Measurements from ENCODE around the gene TEKT3.

Gene TEKT3

DNA sequence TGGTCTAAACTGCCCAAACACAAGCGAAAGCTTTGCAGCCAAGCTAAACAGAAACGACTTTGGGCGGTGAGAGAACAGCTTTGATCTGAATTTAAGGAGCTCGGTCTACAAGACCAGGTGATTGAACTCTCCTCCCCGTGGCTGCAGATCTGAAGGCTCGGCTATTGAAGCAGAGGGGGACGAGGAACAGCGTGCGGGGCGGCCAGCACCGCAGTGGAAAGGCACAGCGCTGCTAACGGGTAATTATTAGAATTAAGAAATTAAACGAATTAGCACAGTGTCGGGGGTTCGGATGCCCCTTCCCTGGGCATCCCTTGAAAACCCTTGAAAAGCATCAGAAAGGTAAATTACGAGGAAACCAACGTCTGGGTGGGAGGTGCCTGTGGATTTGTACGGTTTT, 431 bp downstream of the TEKT3 start:
- peaks cover 69% of the 10 kb centered on the region for H3K27me3 Mint-ChIP-seq
- no peaks in the 10 kb centered on the region for H3K36me3 Mint-ChIP-seq (ENCODE audit: low read depth)
- peak overlapping the region; percentile 57 for H3K4me3 Mint-ChIP-seq
- intact Hi-C loops (cut with micrococcal nuclease), result no loop called here
- H3K27ac Mint-ChIP-seq, result no peak overlapping the region
- peaks cover under 1% of the 10 kb centered on the region for H3K9me3 Mint-ChIP-seq
- H3K4me1 Mint-ChIP-seq (ENCODE audit: low read depth), result peaks cover 14% of the 10 kb centered on the region

DNA sequence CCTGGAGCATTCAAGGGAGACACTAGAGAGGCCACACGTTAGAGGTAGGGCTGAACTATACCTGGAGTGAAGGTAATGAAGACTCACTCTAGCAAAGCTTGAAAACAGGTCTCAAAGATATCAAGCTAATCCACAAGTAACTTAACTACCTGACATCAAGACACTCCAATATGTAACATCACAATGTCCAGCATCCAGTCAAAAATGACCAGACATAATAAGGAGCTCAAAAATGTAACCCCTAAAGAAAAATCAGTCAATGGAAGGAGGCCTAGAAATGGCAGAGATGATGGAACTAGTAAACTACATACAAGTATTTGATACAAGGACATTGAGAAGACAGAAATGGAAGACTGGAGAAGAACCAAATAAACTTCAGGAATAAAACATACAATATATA, 6.0 kb downstream of the TEKT3 start:
- H3K4me3 Mint-ChIP-seq, result no peak overlapping the region
- intact Hi-C loops (cut with micrococcal nuclease), result no loop called here
- H3K4me1 Mint-ChIP-seq (ENCODE audit: low read depth), result no peaks in the 10 kb centered on the region
- peaks cover 40% of the 10 kb centered on the region for H3K27me3 Mint-ChIP-seq
- H3K9me3 Mint-ChIP-seq, result peaks cover 14% of the 10 kb centered on the region
- no peak overlapping the region for H3K27ac Mint-ChIP-seq
- no peaks in the 10 kb centered on the region for H3K36me3 Mint-ChIP-seq (ENCODE audit: low read depth)

DNA sequence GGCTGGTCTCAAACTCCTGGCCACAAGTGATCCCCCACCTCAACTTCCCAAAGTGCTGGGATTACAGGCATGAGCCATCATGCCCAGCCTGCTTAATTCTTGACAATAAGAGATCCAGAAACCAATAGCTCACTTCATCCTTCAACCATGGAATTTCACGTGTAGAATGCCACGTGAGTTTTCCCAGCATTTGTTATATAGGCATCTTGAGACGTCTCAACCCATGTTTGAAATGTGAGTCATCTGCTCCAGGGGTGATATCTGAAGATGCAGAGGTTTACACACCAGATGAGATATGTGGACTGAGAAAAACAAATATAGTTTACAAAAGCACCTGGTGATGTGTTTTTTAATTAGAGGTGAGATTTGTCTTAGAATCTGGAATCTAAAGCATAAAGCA, 7.1 kb downstream of the TEKT3 start:
- H3K4me1 Mint-ChIP-seq (ENCODE audit: low read depth), result no peaks in the 10 kb centered on the region
- peaks cover 14% of the 10 kb centered on the region for H3K9me3 Mint-ChIP-seq
- no peak overlapping the region for H3K4me3 Mint-ChIP-seq
- H3K27me3 Mint-ChIP-seq, result peaks cover 32% of the 10 kb centered on the region
- H3K27ac Mint-ChIP-seq, result no peak overlapping the region
- no peaks in the 10 kb centered on the region for H3K36me3 Mint-ChIP-seq (ENCODE audit: low read depth)
- intact Hi-C loops (cut with micrococcal nuclease), result no loop called here

DNA sequence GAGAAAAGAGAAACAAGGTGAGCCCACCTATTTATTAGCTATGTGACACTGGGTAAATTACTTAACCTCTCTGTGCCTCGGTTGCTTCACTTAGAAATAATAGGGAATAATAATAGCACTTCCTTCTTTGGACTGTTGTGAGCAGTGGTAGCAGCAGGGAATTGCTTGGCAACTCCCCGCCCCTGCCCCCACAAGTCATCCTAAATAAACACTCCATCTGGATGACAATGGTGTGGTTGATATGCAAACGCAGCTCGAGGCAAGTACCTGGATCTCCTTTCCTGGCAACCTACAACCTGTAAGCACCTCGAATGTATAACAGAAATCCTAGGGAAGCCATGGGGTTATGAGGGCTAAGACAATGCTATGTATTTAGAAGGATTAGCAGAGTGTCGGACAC, 9.1 kb downstream of the TEKT3 start:
- intact Hi-C loops (cut with micrococcal nuclease), result no loop called here
- Mint-ChIP-seq H3K36me3 (ENCODE audit: low read depth) (no peaks in the 10 kb centered on the region), H3K4me3 (no peak overlapping the region), H3K9me3 (peaks cover 14% of the 10 kb centered on the region), H3K27me3 (peaks cover 24% of the 10 kb centered on the region), H3K4me1 (ENCODE audit: low read depth) (no peaks in the 10 kb centered on the region), H3K27ac (no peak overlapping the region)

DNA sequence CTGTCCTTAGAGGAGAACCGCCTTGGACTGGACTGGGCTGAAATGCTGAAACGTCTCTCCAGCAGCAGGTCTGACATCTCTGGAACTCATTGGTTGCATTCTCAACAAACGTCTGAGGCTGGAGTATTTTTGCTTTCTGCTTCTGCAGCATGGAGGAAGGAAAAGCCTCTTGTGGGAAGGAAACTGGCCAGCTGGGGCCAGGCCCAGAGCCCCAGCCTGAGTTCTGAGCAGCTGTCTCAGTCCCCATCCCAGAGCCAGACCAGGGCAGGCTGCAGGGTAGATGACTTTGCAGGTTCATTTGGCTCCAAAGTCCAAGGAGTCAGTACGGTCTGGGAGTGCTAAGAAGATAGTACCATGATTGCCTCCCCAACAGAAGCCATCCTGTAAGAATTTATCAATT, 18.3 kb downstream of the TEKT3 start:
- no peaks in the 10 kb centered on the region for H3K36me3 Mint-ChIP-seq (ENCODE audit: low read depth)
- H3K27ac Mint-ChIP-seq, result no peak overlapping the region
- intact Hi-C loops (cut with micrococcal nuclease), result no loop called here
- H3K4me1 Mint-ChIP-seq (ENCODE audit: low read depth), result no peaks in the 10 kb centered on the region
- no peak overlapping the region for H3K4me3 Mint-ChIP-seq
- peaks cover 20% of the 10 kb centered on the region for H3K27me3 Mint-ChIP-seq
- H3K9me3 Mint-ChIP-seq, result no peaks in the 10 kb centered on the region

DNA sequence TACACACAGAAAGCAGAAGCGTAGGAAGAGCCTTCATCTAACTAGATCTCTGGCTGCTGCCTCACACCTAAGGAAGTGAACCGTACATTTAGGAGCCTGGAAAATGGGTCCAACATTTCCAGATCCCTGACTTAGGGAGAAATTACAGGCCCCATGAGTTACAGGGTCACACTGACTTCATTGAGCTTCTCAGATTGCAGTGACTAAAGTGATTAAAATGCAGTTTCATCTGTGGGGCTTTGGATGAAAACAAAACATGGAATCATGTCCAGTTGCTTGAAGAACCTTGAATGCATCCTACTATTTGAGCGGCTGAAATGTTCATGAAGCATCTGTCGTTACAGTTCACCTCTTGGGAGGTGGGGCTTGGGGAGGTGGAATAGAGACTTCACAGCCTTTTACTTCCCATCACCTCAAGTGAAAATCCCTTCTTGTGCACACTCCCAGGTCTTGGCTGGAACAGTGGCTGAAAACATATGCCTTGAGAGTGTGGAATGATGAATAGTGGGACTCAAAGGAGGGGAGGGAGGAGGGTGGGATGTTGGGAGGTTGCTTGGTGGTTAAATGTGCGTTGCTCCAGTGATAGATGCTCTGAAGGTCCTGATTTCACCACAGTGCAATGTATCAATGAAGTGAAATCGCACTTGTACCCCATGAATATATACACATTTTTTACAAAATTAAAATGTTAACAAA, 19.7 kb downstream of the TEKT3 start:
- peaks cover 20% of the 10 kb centered on the region for H3K27me3 Mint-ChIP-seq
- H3K4me3 Mint-ChIP-seq, result no peak overlapping the region
- H3K27ac Mint-ChIP-seq, result no peak overlapping the region
- no peaks in the 10 kb centered on the region for H3K36me3 Mint-ChIP-seq (ENCODE audit: low read depth)
- intact Hi-C loops (cut with micrococcal nuclease), result no loop called here
- no peaks in the 10 kb centered on the region for H3K4me1 Mint-ChIP-seq (ENCODE audit: low read depth)
- H3K9me3 Mint-ChIP-seq, result no peaks in the 10 kb centered on the region

DNA sequence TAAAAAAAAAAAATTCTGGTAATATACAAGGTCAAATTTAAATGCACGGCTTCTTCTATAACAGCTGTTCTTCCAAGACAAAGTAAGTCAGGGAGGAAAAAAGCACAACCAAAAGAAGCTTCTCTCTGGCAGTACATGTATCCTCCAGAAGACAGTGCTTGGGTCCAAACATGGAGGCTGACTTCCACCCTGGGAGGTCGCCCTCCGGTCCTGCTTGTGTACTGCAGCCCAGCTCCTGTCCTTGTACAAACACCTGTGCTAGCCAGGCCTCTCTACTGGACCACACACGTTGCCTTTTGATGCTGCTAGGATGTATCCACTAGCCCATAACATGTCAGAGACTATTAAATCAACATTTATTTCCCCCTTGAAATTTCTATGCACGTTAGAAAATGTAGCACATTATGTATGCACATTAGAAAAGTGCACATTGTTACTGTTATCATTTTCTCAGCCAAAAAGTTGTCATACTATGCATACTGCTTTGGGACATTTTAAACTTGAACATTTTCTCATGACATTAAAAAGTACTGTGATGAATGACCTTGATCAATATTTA, 21.9 kb downstream of the TEKT3 start:
- H3K27me3 Mint-ChIP-seq, result peaks cover 14% of the 10 kb centered on the region
- H3K4me3 Mint-ChIP-seq, result no peak overlapping the region
- H3K4me1 Mint-ChIP-seq (ENCODE audit: low read depth), result no peaks in the 10 kb centered on the region
- no peaks in the 10 kb centered on the region for H3K9me3 Mint-ChIP-seq
- H3K36me3 Mint-ChIP-seq (ENCODE audit: low read depth), result no peaks in the 10 kb centered on the region
- intact Hi-C loops (cut with micrococcal nuclease), result no loop called here
- no peak overlapping the region for H3K27ac Mint-ChIP-seq

DNA sequence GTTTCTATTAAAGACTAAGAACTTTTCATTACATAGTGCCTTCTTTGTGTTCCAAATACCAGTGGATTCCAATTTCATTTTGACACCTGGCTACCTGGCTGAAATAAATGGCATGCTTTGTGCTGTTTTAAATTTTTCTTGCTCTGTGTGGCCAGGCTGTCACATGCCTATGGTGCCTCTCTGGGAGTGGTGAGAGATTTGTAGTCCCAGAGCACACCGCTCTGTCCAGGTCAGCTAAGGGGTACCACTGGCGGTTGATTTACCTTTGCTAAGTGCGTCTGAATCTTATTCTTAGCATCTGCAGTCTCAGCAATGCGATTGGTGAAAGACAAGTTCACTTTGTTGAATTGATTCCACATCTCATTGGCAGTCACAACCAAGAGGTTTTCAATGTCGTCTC, 29.4 kb downstream of the TEKT3 start:
- H3K4me3 Mint-ChIP-seq, result no peak overlapping the region
- no peaks in the 10 kb centered on the region for H3K9me3 Mint-ChIP-seq
- no peak overlapping the region for H3K27ac Mint-ChIP-seq
- H3K4me1 Mint-ChIP-seq (ENCODE audit: low read depth), result no peaks in the 10 kb centered on the region
- H3K36me3 Mint-ChIP-seq (ENCODE audit: low read depth), result no peaks in the 10 kb centered on the region
- intact Hi-C loops (cut with micrococcal nuclease), result no loop called here
- peaks cover 8% of the 10 kb centered on the region for H3K27me3 Mint-ChIP-seq

DNA sequence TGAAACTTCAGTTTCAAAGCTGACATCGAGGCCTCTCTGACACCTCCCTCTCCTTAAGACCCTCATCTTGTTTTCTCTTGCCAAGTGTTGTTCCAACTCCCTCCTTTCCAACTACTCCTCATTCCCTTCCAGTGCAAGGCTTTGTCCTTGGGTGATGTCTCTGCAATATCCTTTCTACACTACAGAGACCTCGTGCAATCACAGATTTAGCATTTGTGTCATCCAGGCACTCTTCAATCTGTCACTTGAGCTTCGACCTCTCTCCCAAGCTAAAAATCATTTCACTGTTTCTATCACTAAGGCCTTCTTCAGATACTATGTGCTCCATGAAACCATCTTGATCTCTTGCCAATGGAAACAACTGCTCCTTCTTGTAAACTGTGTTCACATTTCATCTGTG, 31.6 kb downstream of the TEKT3 start:
- no peaks in the 10 kb centered on the region for H3K4me1 Mint-ChIP-seq (ENCODE audit: low read depth)
- no peaks in the 10 kb centered on the region for H3K9me3 Mint-ChIP-seq
- no peak overlapping the region for H3K4me3 Mint-ChIP-seq
- H3K36me3 Mint-ChIP-seq (ENCODE audit: low read depth), result no peaks in the 10 kb centered on the region
- intact Hi-C loops (cut with micrococcal nuclease), result no loop called here
- H3K27me3 Mint-ChIP-seq, result peaks cover 3% of the 10 kb centered on the region
- no peak overlapping the region for H3K27ac Mint-ChIP-seq

DNA sequence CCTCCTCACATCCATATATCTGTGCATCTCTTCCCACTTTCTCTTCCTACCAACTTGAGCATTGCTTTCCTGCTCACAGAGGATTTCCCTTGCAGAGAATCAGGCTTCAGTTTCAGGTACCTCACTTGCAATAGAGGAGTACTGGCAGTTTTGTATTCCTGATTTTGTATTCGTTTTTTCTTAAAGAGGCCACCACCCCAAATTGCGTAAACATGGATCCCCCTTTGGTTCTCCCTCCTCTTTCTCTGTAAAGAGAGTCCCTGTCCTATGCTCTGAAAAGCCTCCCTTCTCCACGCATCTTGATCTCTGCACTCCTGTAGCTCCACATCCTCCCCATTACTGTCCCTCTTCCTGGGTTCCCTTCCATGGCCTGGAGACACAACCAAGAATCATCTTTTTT, 32.2 kb downstream of the TEKT3 start:
- intact Hi-C loops (cut with micrococcal nuclease), result no loop called here
- Mint-ChIP-seq H3K4me1 (ENCODE audit: low read depth) (no peaks in the 10 kb centered on the region), H3K9me3 (no peaks in the 10 kb centered on the region), H3K36me3 (ENCODE audit: low read depth) (no peaks in the 10 kb centered on the region), H3K27ac (no peak overlapping the region), H3K4me3 (no peak overlapping the region), H3K27me3 (peaks cover 3% of the 10 kb centered on the region)

DNA sequence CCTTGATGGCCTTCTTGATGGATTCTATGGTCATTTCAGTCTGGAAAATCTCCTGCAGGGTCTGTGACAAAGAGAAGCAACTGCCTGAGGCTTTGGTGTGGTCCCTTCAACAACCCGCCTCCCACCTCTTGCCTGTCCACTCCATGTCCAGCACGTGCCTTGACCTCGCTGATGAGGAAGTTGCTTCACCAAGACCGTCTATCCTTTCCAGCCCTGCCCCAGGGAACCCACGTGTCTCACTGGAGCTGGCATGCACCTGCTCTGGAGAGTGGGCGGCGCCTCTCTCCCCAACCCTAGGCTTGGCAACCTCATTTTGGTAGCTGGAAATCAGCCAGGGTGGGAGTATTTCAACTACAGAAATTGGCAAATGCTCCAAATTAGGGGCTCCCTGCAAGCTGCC, 32.6 kb downstream of the TEKT3 start:
- Mint-ChIP-seq H3K4me1 (ENCODE audit: low read depth) (no peaks in the 10 kb centered on the region), H3K36me3 (ENCODE audit: low read depth) (no peaks in the 10 kb centered on the region), H3K27ac (no peak overlapping the region), H3K27me3 (peaks cover 3% of the 10 kb centered on the region), H3K4me3 (no peak overlapping the region), H3K9me3 (no peaks in the 10 kb centered on the region)
- intact Hi-C loops (cut with micrococcal nuclease), result no loop called here

DNA sequence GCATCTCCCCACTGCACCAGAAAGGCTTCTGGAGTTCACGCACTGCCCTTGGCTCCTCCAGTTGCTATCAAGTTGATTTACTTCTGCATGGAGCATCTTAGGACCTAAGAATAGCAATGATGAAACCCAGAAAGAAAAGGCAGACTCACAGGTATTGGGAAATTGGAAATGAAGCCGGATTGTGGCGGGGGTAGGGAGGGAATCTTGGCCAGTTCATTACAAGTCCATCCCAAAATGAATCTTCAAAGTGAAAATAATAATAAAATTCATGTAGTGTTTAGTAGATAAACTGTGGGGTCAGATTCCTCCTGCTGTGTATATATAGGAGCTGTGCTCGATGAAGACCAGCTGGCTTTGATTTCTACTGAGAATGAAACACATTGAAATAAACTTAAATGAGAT, 33.7 kb downstream of the TEKT3 start:
- H3K27ac Mint-ChIP-seq, result no peak overlapping the region
- H3K9me3 Mint-ChIP-seq, result no peaks in the 10 kb centered on the region
- H3K4me1 Mint-ChIP-seq (ENCODE audit: low read depth), result no peaks in the 10 kb centered on the region
- no peak overlapping the region for H3K4me3 Mint-ChIP-seq
- no peaks in the 10 kb centered on the region for H3K36me3 Mint-ChIP-seq (ENCODE audit: low read depth)
- intact Hi-C loops (cut with micrococcal nuclease), result no loop called here
- peaks cover 5% of the 10 kb centered on the region for H3K27me3 Mint-ChIP-seq

DNA sequence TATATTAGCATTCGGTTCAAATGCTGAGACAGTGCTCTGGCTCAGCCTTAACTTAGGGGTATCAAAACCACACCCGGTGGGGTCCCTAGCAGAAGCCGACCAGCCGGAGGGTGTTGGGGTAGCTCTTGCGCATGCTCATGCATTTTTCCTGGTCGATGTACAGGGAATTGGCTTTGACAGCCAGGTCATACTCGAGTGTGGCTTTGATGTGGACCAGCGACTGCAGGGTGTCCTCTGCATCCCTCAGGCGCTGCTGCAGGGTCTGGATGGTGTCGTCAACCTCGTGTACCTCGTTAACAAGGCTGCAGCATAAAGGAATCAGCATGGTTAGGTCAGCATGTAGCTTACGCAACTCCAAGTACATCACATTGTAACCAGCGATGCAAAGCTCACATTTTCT, 37.5 kb downstream of the TEKT3 start:
- no peaks in the 10 kb centered on the region for H3K9me3 Mint-ChIP-seq
- peaks cover 7% of the 10 kb centered on the region for H3K27me3 Mint-ChIP-seq
- H3K4me1 Mint-ChIP-seq (ENCODE audit: low read depth), result no peaks in the 10 kb centered on the region
- no peak overlapping the region for H3K4me3 Mint-ChIP-seq
- no peaks in the 10 kb centered on the region for H3K36me3 Mint-ChIP-seq (ENCODE audit: low read depth)
- H3K27ac Mint-ChIP-seq, result no peak overlapping the region
- intact Hi-C loops (cut with micrococcal nuclease), result no loop called here

DNA sequence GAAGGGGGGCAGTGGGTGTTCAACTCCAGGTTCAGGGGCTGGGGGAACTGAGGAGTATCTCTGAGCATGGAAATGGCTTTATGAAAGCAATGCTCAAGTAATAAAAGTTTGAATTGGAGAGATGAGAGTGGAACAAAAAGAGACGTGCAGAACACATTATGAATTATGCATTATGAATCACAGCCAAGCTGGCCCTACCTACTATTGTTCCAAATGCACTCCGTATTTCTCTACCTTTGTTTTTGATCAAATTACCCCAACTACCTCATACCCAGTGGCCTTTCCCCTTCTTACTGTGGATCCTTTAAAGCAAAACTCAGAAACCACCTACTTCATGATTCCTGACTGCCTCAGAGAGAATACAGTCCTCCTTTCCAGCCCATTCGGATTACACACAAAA, 38.1 kb downstream of the TEKT3 start:
- Mint-ChIP-seq H3K4me1 (ENCODE audit: low read depth) (no peaks in the 10 kb centered on the region), H3K36me3 (ENCODE audit: low read depth) (no peaks in the 10 kb centered on the region), H3K9me3 (no peaks in the 10 kb centered on the region), H3K27me3 (peaks cover 7% of the 10 kb centered on the region), H3K27ac (no peak overlapping the region), H3K4me3 (no peak overlapping the region)
- intact Hi-C loops (cut with micrococcal nuclease), result no loop called here

DNA sequence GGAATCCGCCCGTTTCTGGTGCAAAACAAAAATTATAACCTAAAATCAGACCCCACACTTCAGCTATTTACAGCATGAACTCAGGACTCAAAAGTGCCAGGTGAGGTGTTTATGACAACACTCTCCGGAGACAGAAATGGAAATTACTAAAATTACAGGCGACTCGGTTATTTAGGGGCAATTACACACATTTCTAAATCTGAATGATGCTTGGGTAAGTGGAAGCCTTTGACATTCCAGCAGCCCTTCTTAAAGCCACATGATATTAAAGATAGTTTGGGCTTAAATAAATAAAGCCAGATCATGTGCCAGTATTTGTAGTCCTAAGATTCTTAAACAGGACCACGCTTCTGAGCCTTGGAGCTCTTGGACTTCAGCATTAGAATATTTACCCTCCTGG, 39.6 kb downstream of the TEKT3 start:
- Mint-ChIP-seq H3K4me3 (no peak overlapping the region), H3K9me3 (no peaks in the 10 kb centered on the region), H3K27me3 (peaks cover 7% of the 10 kb centered on the region), H3K36me3 (ENCODE audit: low read depth) (no peaks in the 10 kb centered on the region), H3K27ac (no peak overlapping the region), H3K4me1 (ENCODE audit: low read depth) (no peaks in the 10 kb centered on the region)
- intact Hi-C loops (cut with micrococcal nuclease), result no loop called here

All from dendritic cell treated with granulocyte-macrophage colony-stimulating factor and Interleukin-4, amounts not matched to agents 40 ng/mL and 50 ng/mL, for 4 days (primary cell).